Measurements from ENCODE around the gene SPECC1. TPM values are rescaled to one million over a fixed set of nuclear protein-coding genes. Genes with fewer than 3 reads are reported as not detected.

Gene SPECC1
- total and polyA plus RNA-seq, 2 donors (not counting 3 experiments of a cell fraction or from before 2014, with no cell fraction given): 5.3 to 20.4 TPM

GRCh38 chr17:20092261-20092867 lies 83.2 kb downstream of the SPECC1 start:
- Histone ChIP-seq H3K27me3 (ENCODE audit: control insufficient read depth in 2 of 2, insufficient read depth in 2 of 2, low read length in 2 of 2) (peaks cover 2 to 8% of the 10 kb centered on the region in 2 experiments), H3K36me3 (ENCODE audit: control insufficient read depth in 2 of 2, extremely low read depth in 1 of 2, insufficient read depth in 2 of 2, low read length in 2 of 2) (no peaks in the 10 kb centered on the region), H4K20me1 (replicated peaks; ENCODE audit: control insufficient read depth, extremely low read depth, insufficient read depth, low read length) (no peaks in the 10 kb centered on the region), H3K9ac (replicated peaks; ENCODE audit: extremely low read depth, insufficient read depth, low read length) (no peak overlapping the region), H3K9me3 (replicated peaks; ENCODE audit: control insufficient read depth, insufficient read depth, low read length) (no peaks in the 10 kb centered on the region), H3K4me1 (ENCODE audit: control insufficient read depth, extremely low read depth, insufficient read depth, low read length) (no peaks in the 10 kb centered on the region), H3K4me3 (replicated peaks in 1 of 3; ENCODE audit: insufficient read depth in 1 of 3, low read depth in 1 of 3, low read length in 3 of 3) (no peak overlapping the region), H3K79me2 (ENCODE audit: control insufficient read depth, insufficient read depth, low read length) (no peaks in the 10 kb centered on the region), H3K4me2 (ENCODE audit: insufficient read depth, low read length) (no peak overlapping the region), H2AFZ (ENCODE audit: low read depth, low read length) (no peak overlapping the region), H3K9me1 (replicated peaks; ENCODE audit: control insufficient read depth, extremely low read depth, insufficient read depth, low read length) (no peaks in the 10 kb centered on the region), H3K27ac (ENCODE audit: insufficient read depth, low read depth, low read length) (no peak overlapping the region)
- dilution Hi-C loops (cut with MboI; ENCODE audit: extremely low pct_ligation_motif_present, low sequenced_read_pairs) (no loop called here), intact Hi-C loops (cut with micrococcal nuclease) (no loop called here)
- BruUV-seq (replicated peaks): no TSS peak
- ChIA-PET CTCF (interaction anchor here (1.2 kb wide), 1 partner anchor 82 kb away, joined by 3 read pairs; no protein-coding TSS in a partner anchor), POLR2A (no interaction called here)
- TF ChIP-seq GATA2 (IDR thresholded peaks at IDR 0.05; ENCODE audit: insufficient read depth, insufficient read length, low read depth, low read length) (no peak), JUN (IDR thresholded peaks at IDR 0.05; ENCODE audit: borderline replicate concordance, insufficient read depth, insufficient read length, low read depth) (no peak), POLR2A (IDR thresholded peaks at IDR 0.05; ENCODE audit: low read depth, low read length) (no peak), MYC (IDR thresholded peaks at IDR 0.05; ENCODE audit: low read depth, low read length) (no peak), CTCF (IDR thresholded peaks at IDR 0.05; ENCODE audit: extremely low read depth in 1 of 2, insufficient read depth in 1 of 2, low read depth in 1 of 2, low read length in 2 of 2) (no peak), EZH2 (IDR thresholded peaks at IDR 0.05; ENCODE audit: borderline replicate concordance, low read depth, low read length, severe bottlenecking) (no peak), FOS (IDR thresholded peaks at IDR 0.05; ENCODE audit: borderline replicate concordance, insufficient read depth, low read length) (no peak), MAX (IDR thresholded peaks at IDR 0.05; ENCODE audit: insufficient read depth, insufficient read length) (no peak), POLR2AphosphoS5 (IDR thresholded peaks at IDR 0.05; ENCODE audit: insufficient read depth, low read depth, low read length) (no peak)
- FAIRE-seq (no peak), DNase-seq (ENCODE audit: low read depth, low spot score) (no peak)
